ENCODE data around the gene CDKL2. TPM values are rescaled to one million over a fixed set of nuclear protein-coding genes. Genes with fewer than 3 reads are reported as not detected.
A peak's percentile ranks its signal among the peaks of the same experiment; 100 is the strongest.

The CDKL2 gene
- total RNA-seq, 1 experiment from 2014 or later: 5.7 TPM

DNA sequence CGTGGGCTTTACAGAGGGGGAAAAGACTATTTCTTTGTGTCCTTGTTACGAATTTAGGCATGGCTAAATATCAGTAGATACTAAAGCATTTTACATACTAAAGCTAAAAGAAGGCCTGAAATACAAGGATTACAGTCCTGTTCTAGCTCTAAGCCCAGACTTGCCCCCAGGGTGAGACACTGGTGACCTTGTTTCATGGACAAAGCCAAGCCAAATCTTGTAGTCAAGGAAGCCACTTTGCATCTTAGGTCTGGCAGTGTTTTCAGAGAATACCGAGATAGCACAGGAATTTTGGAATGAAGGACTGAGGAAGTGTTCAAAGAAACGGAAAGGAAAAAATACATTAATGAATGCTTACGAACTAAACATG lies 43.6 kb upstream of the CDKL2 start:
- no peaks in the 10 kb centered on the region for H3K9me3 ChIP-seq (ENCODE audit: control insufficient read depth, insufficient read depth, low read depth, low read length)
- H3K4me1 ChIP-seq (ENCODE audit: control insufficient read depth, insufficient read depth, low read length): peaks cover 21% of the 10 kb centered on the region; the same call in 1 of the 2 replicates
- BruUV-seq (replicated peaks): TSS peak; percentile 95
- H3K27me3 ChIP-seq (ENCODE audit: control insufficient read depth, insufficient read depth, low read length): no peaks in the 10 kb centered on the region
- DNase-seq (ENCODE audit: low read depth, low spot score) (no peak), ATAC-seq (no peak)
- POLR2A ChIA-PET: interaction anchor here (0.6 kb wide), 1 partner anchor 56 kb away, joined by 13 read pairs; no protein-coding TSS in a partner anchor
- in situ Hi-C loops (cut with HindIII; ENCODE audit: low pct_unique_long_range_greater_than_20kb, low sequenced_read_pairs): no loop called here
- H3K4me3 ChIP-seq (ENCODE audit: low read depth in 2 of 2, low read length in 2 of 2): peak overlapping the region; percentile 94 to 97
- H3K36me3 ChIP-seq (ENCODE audit: control insufficient read depth, insufficient read depth, low read length): peaks cover 10% of the 10 kb centered on the region
- CTCF ChIA-PET: no interaction called here
- TF ChIP-seq, protein P1, sequence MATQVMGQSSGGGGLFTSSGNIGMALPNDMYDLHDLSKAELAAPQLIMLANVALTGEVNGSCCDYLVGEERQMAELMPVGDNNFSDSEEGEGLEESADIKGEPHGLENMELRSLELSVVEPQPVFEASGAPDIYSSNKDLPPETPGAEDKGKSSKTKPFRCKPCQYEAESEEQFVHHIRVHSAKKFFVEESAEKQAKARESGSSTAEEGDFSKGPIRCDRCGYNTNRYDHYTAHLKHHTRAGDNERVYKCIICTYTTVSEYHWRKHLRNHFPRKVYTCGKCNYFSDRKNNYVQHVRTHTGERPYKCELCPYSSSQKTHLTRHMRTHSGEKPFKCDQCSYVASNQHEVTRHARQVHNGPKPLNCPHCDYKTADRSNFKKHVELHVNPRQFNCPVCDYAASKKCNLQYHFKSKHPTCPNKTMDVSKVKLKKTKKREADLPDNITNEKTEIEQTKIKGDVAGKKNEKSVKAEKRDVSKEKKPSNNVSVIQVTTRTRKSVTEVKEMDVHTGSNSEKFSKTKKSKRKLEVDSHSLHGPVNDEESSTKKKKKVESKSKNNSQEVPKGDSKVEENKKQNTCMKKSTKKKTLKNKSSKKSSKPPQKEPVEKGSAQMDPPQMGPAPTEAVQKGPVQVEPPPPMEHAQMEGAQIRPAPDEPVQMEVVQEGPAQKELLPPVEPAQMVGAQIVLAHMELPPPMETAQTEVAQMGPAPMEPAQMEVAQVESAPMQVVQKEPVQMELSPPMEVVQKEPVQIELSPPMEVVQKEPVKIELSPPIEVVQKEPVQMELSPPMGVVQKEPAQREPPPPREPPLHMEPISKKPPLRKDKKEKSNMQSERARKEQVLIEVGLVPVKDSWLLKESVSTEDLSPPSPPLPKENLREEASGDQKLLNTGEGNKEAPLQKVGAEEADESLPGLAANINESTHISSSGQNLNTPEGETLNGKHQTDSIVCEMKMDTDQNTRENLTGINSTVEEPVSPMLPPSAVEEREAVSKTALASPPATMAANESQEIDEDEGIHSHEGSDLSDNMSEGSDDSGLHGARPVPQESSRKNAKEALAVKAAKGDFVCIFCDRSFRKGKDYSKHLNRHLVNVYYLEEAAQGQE (IDR thresholded peaks at IDR 0.05; ENCODE audit: insufficient read depth in 1 of 2, low read depth in 2 of 2, low read length in 1 of 2): no peak
- TF ChIP-seq, protein P2, sequence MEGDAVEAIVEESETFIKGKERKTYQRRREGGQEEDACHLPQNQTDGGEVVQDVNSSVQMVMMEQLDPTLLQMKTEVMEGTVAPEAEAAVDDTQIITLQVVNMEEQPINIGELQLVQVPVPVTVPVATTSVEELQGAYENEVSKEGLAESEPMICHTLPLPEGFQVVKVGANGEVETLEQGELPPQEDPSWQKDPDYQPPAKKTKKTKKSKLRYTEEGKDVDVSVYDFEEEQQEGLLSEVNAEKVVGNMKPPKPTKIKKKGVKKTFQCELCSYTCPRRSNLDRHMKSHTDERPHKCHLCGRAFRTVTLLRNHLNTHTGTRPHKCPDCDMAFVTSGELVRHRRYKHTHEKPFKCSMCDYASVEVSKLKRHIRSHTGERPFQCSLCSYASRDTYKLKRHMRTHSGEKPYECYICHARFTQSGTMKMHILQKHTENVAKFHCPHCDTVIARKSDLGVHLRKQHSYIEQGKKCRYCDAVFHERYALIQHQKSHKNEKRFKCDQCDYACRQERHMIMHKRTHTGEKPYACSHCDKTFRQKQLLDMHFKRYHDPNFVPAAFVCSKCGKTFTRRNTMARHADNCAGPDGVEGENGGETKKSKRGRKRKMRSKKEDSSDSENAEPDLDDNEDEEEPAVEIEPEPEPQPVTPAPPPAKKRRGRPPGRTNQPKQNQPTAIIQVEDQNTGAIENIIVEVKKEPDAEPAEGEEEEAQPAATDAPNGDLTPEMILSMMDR (IDR thresholded peaks at IDR 0.05): no peak
- no peak for TF ChIP-seq TCF7L2 (IDR thresholded peaks at IDR 0.05; ENCODE audit: low read depth, low read length)
- no peak for TF ChIP-seq SIN3A (IDR thresholded peaks at IDR 0.05; ENCODE audit: borderline replicate concordance, insufficient read depth, low read depth, low read length)
- TF ChIP-seq POLR2AphosphoS5 (IDR thresholded peaks at IDR 0.05; ENCODE audit: low read depth, low read length): no peak
- intact Hi-C loops (cut with micrococcal nuclease; ENCODE audit: unreplicated experiment): no loop called here
- H3K27ac ChIP-seq (ENCODE audit: low read length): peak overlapping the region; percentile 98

DNA sequence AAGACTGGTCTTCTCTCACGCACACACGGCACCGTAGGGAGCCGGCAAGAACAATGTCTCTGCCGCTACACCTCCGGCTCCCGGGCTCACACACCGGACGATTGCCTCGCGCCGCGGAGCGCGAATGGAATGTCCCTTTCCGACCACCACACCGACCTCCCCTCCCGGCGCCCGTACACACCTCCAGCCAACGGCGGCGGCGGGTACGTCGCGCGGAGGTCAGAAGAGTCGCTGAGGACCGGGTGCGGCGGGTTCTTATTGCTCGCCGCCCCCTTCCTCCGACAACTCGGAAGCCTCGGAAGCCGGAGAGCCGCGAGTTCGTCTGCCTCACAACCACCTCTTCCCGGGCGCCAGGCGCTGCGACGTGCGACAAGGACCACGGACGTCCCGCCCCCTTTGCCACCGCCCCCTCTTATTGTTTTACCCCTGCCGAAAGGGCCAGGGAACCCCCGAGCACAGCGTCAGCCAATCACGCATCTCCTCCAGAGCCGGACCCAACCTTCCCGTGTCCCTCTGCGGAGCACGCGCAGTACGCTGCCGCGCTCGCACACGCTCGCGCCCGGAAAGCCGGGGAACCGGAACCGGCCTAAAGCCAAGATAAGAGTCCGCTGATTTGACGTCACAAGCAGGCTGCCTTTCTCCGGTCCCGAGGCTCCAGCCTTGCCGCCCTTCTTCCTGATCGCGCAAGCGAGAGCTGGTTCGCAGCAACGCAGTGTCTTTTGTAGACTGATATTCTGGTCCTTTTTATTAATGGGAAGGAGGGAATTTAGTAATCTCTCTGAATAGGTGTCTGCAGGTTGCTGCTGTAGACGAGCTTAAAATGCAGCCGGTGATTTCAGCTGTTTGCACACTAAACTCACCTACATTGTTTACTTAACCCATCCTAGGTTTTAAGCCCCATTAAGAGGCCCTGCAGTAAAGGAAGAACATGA lies 43.0 kb upstream of the CDKL2 start, which contains the start of gene G3BP2:
Gene G3BP2 (minus strand): TSS at position 385 of the 932 bp plus-strand sequence. CDS start 11,386 bp downstream, outside the sequence.
- Histone ChIP-seq H3K27ac (ENCODE audit: low read length) (peak within 1 kb of the TSS; percentile 98), H3K4me1 (ENCODE audit: control insufficient read depth, insufficient read depth, low read length) (peaks cover 25% of the 10 kb centered on the region; the same call in 1 of the 2 replicates), H3K9me3 (ENCODE audit: control insufficient read depth, insufficient read depth, low read depth, low read length) (no peaks in the 10 kb centered on the region), H3K36me3 (ENCODE audit: control insufficient read depth, insufficient read depth, low read length) (peaks cover 10% of the 10 kb centered on the region), H3K27me3 (ENCODE audit: control insufficient read depth, insufficient read depth, low read length) (no peaks in the 10 kb centered on the region), H3K4me3 (ENCODE audit: low read depth in 2 of 2, low read length in 2 of 2) (peak within 1 kb of the TSS; percentile 94 to 97)
- DNase-seq (ENCODE audit: low read depth, low spot score): peak; percentile 91
- CTCF ChIA-PET: no interaction called here
- BruUV-seq (replicated peaks): no TSS peak
- TF ChIP-seq SIN3A (IDR thresholded peaks at IDR 0.05; ENCODE audit: borderline replicate concordance, insufficient read depth, low read depth, low read length): peak; percentile 31; the same call in 1 of the 2 replicates
- TF ChIP-seq, protein P1 (IDR thresholded peaks at IDR 0.05; ENCODE audit: insufficient read depth in 1 of 2, low read depth in 2 of 2, low read length in 1 of 2): no peak
- TF ChIP-seq, protein P2 (IDR thresholded peaks at IDR 0.05): no peak
- peak; percentile 75; the same call in 1 of the 2 replicates for TF ChIP-seq POLR2AphosphoS5 (IDR thresholded peaks at IDR 0.05; ENCODE audit: low read depth, low read length)
- peak; percentile 56; the same call in 1 of the 2 replicates for TF ChIP-seq TCF7L2 (IDR thresholded peaks at IDR 0.05; ENCODE audit: low read depth, low read length)
- ATAC-seq: peak; percentile 97
- intact Hi-C loops (cut with micrococcal nuclease; ENCODE audit: unreplicated experiment) (no loop called here), in situ Hi-C loops (cut with HindIII; ENCODE audit: low pct_unique_long_range_greater_than_20kb, low sequenced_read_pairs) (no loop called here)
- POLR2A ChIA-PET: interaction anchor here (0.6 to 0.7 kb wide), 3 partner anchors 10 to 55 kb away, joined by 4 to 13 read pairs (median 5); no protein-coding TSS in a partner anchor
